Smooth muscle cell (in vitro differentiated cells): ENCODE results near the gene RBM34. TPM values are rescaled to one million over a fixed set of nuclear protein-coding genes. Genes with fewer than 3 reads are reported as not detected.

Experiments used
- DNase-seq: peaks from one replicate; lab custom pipeline; 2025; ENCODE audit not compliant: unreplicated experiment; lab: John Stamatoyannopoulos, UW
- H2AFZ ChIP-seq: fragments of 200-600 bp; sonication (generic); 2 replicates; pipeline ENCODE4 v1.6.0; 2016; ENCODE audit warnings: antibody characterized with exemption, low read depth, mild to moderate bottlenecking
- H3F3A ChIP-seq: fragments of 200-600 bp; sonication (generic); 2 replicates; pipeline ENCODE4 v1.6.0; 2017; ENCODE audit warnings: antibody characterized with exemption, low read depth
- H3K27ac ChIP-seq: fragments of 200-600 bp; sonication (generic); 2 replicates; pipeline ENCODE4 v1.5.1; 2016; ENCODE audit warnings: low read depth, mild to moderate bottlenecking
- H3K27me3 ChIP-seq: fragments of 200-600 bp; sonication (generic); 2 replicates; pipeline ENCODE4 v1.6.1; 2016; ENCODE audit warnings: low read depth, mild to moderate bottlenecking
- H3K36me3 ChIP-seq: fragments of 200-600 bp; sonication (generic); 2 replicates; pipeline ENCODE4 v1.5.1; 2016; ENCODE audit warnings: low read depth
- H3K4me1 ChIP-seq: fragments of 200-600 bp; sonication (generic); 2 replicates; pipeline ENCODE4 v1.5.1; 2016; ENCODE audit warnings: low read depth
- H3K4me2 ChIP-seq: fragments of 200-600 bp; sonication (generic); 2 replicates; pipeline ENCODE4 v1.6.0; 2016; ENCODE audit warnings: mild to moderate bottlenecking
- H3K4me3 ChIP-seq: fragments of 200-600 bp; sonication (generic); 2 replicates; pipeline ENCODE4 v1.5.1; 2016; ENCODE audit warnings: mild to moderate bottlenecking
- H3K79me2 ChIP-seq: fragments of 200-600 bp; sonication (generic); 2 replicates; pipeline ENCODE4 v1.6.0; 2016; ENCODE audit warnings: low read depth, mild to moderate bottlenecking
- H3K9ac ChIP-seq: fragments of 200-600 bp; sonication (generic); 2 replicates; pipeline ENCODE4 v1.6.0; 2016; ENCODE audit warnings: low read depth
- H3K9me3 ChIP-seq: fragments of 200-600 bp; sonication (generic); replicated peaks from 2 replicates; pipeline ENCODE4 v1.5.1; 2016; ENCODE audit warnings: low read depth
- H4K20me1 ChIP-seq: fragments of 200-600 bp; sonication (generic); 2 replicates; pipeline ENCODE4 v1.6.0; 2016; ENCODE audit warnings: low read depth
- WGBS: methylation state at CpG from one replicate; pipeline ENCODE4 v1.1.7; 2016; ENCODE audit warnings: low lambda C conversion rate; 5-methylcytosine and 5-hydroxymethylcytosine counted together
- polyA plus RNA-seq: library from polyadenylated mRNA; unstranded; fragments of >200 nt; fragmentation: Nextera tagmentation; extraction: Ambion mirVana; gene quantifications from 2 replicates; pipeline ENCODE4 v1.2.1, GENCODE V29; 2016
- total RNA-seq: library from RNA; depleted of rRNA; stranded (reverse); fragments of >200 nt; gene quantifications from 2 replicates; pipeline ENCODE4 v1.2.3, GENCODE V29; 2014
- TF ChIP-seq, protein P1 (sequence below): fragments of 200-600 bp; sonication (generic); IDR thresholded peaks from 2 replicates; pipeline ENCODE4 v1.5.1; 2017; ENCODE audit warnings: borderline replicate concordance, mild to moderate bottlenecking, antibody characterized with exemption; ENCODE audit not compliant: insufficient read depth, poor library complexity, severe bottlenecking

RBM34 gene
- total and polyA plus RNA-seq, 2 experiments from 2014 or later = 59.9 to 68.0 TPM

DNA sequence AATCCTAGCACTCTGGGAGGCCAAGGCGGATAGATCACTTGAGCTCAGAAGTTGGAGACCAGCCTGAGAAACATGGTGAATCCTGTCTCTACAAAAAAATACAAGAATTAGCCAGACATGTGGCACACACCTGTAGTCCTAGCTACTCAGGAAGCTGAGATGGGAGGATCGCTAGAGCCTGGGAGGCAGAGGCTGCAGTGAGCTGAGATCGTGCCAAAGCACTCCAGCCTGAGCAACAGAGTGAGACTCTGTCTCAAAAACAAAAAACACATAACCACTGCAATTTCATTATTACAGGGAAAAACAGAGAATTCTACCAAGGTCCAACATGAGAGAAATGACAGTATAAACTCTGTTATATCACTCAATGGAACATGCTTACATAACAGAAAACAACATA lies 28.0 kb downstream of the RBM34 start:
- WGBS = 98% methylated on average over 3 of the region's 3 CpGs
- DNase-seq = no peak

DNA sequence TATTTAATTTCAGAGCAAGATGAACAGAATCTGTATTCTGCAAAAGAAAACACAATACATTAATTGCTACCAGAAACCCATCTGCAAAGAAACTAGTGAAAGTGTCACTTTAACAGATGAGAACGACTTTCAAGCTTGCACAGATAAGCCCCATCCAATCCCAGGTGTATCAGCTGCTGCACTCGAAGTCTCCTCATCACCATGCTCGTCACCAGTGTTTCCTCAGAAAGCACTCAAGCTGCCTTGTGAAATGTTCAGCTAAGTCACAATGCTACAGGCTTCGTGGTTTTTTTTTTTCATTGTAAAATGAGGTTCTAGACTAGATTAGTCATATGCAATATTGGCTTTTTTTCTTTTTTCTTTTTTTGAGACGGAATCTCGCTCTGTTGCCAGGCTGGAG lies 29.1 kb downstream of the RBM34 start:
- H3K9me3 ChIP-seq = no peaks in the 10 kb centered on the region
- peaks cover 25% of the 10 kb centered on the region for H3K36me3 ChIP-seq
- H3K79me2 ChIP-seq = peaks cover 17% of the 10 kb centered on the region
- H2AFZ ChIP-seq = no peak overlapping the region
- WGBS = 97% methylated on average over 6 of the region's 6 CpGs
- no peak overlapping the region for H3K9ac ChIP-seq
- DNase-seq = no peak
- no peak overlapping the region for H3K4me2 ChIP-seq
- no peaks in the 10 kb centered on the region for H3K27me3 ChIP-seq
- H3K27ac ChIP-seq = no peak overlapping the region
- peaks cover 3% of the 10 kb centered on the region for H3K4me1 ChIP-seq
- H3F3A ChIP-seq = peaks cover 3% of the 10 kb centered on the region
- H4K20me1 ChIP-seq = peaks cover 14% of the 10 kb centered on the region
- TF ChIP-seq, protein P1, sequence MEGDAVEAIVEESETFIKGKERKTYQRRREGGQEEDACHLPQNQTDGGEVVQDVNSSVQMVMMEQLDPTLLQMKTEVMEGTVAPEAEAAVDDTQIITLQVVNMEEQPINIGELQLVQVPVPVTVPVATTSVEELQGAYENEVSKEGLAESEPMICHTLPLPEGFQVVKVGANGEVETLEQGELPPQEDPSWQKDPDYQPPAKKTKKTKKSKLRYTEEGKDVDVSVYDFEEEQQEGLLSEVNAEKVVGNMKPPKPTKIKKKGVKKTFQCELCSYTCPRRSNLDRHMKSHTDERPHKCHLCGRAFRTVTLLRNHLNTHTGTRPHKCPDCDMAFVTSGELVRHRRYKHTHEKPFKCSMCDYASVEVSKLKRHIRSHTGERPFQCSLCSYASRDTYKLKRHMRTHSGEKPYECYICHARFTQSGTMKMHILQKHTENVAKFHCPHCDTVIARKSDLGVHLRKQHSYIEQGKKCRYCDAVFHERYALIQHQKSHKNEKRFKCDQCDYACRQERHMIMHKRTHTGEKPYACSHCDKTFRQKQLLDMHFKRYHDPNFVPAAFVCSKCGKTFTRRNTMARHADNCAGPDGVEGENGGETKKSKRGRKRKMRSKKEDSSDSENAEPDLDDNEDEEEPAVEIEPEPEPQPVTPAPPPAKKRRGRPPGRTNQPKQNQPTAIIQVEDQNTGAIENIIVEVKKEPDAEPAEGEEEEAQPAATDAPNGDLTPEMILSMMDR = no peak
- no peak overlapping the region for H3K4me3 ChIP-seq

More for the DNA sequence above, 28.0 kb downstream of the RBM34 start:
- Histone ChIP-seq H3K4me1 (no peaks in the 10 kb centered on the region), H3F3A (peaks cover 3% of the 10 kb centered on the region), H3K4me2 (no peak overlapping the region), H3K36me3 (peaks cover 27% of the 10 kb centered on the region), H2AFZ (no peak overlapping the region), H3K27ac (no peak overlapping the region), H3K9ac (no peak overlapping the region), H3K79me2 (peaks cover 5% of the 10 kb centered on the region), H4K20me1 (peaks cover 3% of the 10 kb centered on the region), H3K9me3 (no peaks in the 10 kb centered on the region), H3K4me3 (no peak overlapping the region), H3K27me3 (no peaks in the 10 kb centered on the region)
- TF ChIP-seq, protein P1 = no peak

DNA sequence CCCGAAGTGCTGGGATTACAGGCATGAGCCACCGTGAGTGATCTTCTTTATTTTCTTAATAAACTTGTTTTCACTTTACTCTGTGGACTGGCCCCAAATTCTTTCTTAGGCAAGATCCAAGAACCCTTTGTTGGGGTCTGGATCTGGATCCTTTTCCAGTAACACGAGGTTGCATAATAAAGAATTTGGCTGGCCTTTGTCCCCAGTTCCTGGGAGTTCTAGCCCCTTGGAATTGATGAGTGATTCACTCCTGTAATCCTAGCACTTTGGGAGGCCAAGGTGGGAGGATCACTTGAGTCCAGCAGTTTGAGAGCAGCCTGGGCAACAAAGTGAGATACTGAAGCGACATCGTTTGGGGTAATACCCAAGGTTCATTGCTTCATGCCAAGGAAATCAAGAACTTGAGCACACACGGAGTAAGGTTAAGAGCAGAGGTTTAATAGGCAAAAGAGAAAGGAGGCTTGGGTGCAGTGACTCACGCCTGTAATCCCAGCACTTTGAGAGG lies 30.2 kb downstream of the RBM34 start:
- peaks cover 3% of the 10 kb centered on the region for H3F3A ChIP-seq
- no peaks in the 10 kb centered on the region for H3K9me3 ChIP-seq
- H3K27me3 ChIP-seq = no peaks in the 10 kb centered on the region

More for the DNA sequence above, 30.2 kb downstream of the RBM34 start:
- TF ChIP-seq, protein P1 = no peak
- Histone ChIP-seq H3K4me2 (no peak overlapping the region), H3K27ac (no peak overlapping the region), H3K4me3 (no peak overlapping the region), H3K79me2 (peaks cover 28% of the 10 kb centered on the region), H2AFZ (no peak overlapping the region), H3K9ac (no peak overlapping the region), H4K20me1 (peaks cover 26% of the 10 kb centered on the region), H3K36me3 (peaks cover 19% of the 10 kb centered on the region), H3K4me1 (peaks cover 13% of the 10 kb centered on the region)
- DNase-seq = no peak
- 89% methylated on average over 7 of the region's 7 CpGs for WGBS
